ENCODE results near the gene CREB3L2. TPM values are rescaled to one million over a fixed set of nuclear protein-coding genes. Genes with fewer than 3 reads are reported as not detected.

Gene CREB3L2
- total RNA-seq, 1 experiment from 2014 or later = 49.8 TPM

DNA sequence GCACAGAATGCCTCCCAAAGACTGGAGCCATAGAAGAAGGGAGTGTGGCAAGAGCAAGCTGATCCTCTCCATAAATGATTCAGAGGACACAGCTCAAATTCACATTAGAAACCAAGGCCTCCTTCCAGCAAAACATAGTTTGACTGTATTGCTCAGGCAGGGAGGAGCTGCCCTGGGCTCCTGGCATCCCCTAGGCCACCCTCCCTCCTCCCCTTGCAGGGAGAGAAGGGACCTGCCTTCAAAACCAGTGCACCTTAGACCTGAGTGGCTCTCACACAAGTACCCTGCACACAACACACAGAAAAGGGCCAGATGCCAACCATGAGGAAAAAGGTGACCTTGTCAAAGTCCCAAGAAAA lies 64.7 kb downstream of the CREB3L2 start:
- H3K4me1 ChIP-seq (ENCODE audit: control insufficient read depth in 1 of 2, insufficient read depth in 2 of 2, low read length in 2 of 2) = peaks cover 0 to 11% of the 10 kb centered on the region in 2 experiments; a peak in 2 of 4 replicates
- H3K27me3 ChIP-seq (ENCODE audit: insufficient read depth, low read length) = no peaks in the 10 kb centered on the region
- H3K79me2 ChIP-seq (ENCODE audit: insufficient read depth, low read length) = no peaks in the 10 kb centered on the region
- no peak for TF ChIP-seq POLR2A (IDR thresholded peaks at IDR 0.05; ENCODE audit: borderline replicate concordance, extremely low read depth, insufficient read depth, insufficient read length)
- no peak for TF ChIP-seq SIN3A (IDR thresholded peaks at IDR 0.05; ENCODE audit: low read depth)
- TF ChIP-seq FOSL1 (IDR thresholded peaks at IDR 0.05; ENCODE audit: low read depth) = no peak
- no peak for TF ChIP-seq YY1 (IDR thresholded peaks at IDR 0.05; ENCODE audit: extremely low read depth, insufficient replicate concordance, low read depth, low read length)
- TF ChIP-seq, protein P1, sequence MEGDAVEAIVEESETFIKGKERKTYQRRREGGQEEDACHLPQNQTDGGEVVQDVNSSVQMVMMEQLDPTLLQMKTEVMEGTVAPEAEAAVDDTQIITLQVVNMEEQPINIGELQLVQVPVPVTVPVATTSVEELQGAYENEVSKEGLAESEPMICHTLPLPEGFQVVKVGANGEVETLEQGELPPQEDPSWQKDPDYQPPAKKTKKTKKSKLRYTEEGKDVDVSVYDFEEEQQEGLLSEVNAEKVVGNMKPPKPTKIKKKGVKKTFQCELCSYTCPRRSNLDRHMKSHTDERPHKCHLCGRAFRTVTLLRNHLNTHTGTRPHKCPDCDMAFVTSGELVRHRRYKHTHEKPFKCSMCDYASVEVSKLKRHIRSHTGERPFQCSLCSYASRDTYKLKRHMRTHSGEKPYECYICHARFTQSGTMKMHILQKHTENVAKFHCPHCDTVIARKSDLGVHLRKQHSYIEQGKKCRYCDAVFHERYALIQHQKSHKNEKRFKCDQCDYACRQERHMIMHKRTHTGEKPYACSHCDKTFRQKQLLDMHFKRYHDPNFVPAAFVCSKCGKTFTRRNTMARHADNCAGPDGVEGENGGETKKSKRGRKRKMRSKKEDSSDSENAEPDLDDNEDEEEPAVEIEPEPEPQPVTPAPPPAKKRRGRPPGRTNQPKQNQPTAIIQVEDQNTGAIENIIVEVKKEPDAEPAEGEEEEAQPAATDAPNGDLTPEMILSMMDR (IDR thresholded peaks at IDR 0.05 in 2 of 3, conservative IDR thresholded peaks at IDR 0.05 in 1 of 3; ENCODE audit: borderline replicate concordance in 1 of 3, insufficient read depth in 1 of 3, low read depth in 2 of 3, low read length in 2 of 3) = no peak
- TF ChIP-seq CBX3 (IDR thresholded peaks at IDR 0.05; ENCODE audit: low read depth) = no peak
- no peak for TF ChIP-seq REST (IDR thresholded peaks at IDR 0.05; ENCODE audit: low read depth)
- no peak for TF ChIP-seq MAX (IDR thresholded peaks at IDR 0.05)
- no peak for TF ChIP-seq ELF1 (IDR thresholded peaks at IDR 0.05; ENCODE audit: borderline replicate concordance, low read depth)
- no peak for TF ChIP-seq CEBPB (IDR thresholded peaks at IDR 0.05; ENCODE audit: low read depth)
- no peak for TF ChIP-seq SRF (IDR thresholded peaks at IDR 0.05; ENCODE audit: low read depth)
- TF ChIP-seq ZNF274 (IDR thresholded peaks at IDR 0.05; ENCODE audit: low read depth, low read length) = no peak
- no peak for TF ChIP-seq JUND (IDR thresholded peaks at IDR 0.05)
- TF ChIP-seq RAD21 (IDR thresholded peaks at IDR 0.05; ENCODE audit: low read depth) = no peak
- no peak for TF ChIP-seq SP1 (IDR thresholded peaks at IDR 0.05; ENCODE audit: low read depth)
- TF ChIP-seq EZH2 (IDR thresholded peaks at IDR 0.05) = no peak
- TF ChIP-seq EGR1 (IDR thresholded peaks at IDR 0.05; ENCODE audit: low read depth) = no peak
- no peak for DNase-seq (ENCODE audit: low read depth, low spot score)
- ChIA-PET POLR2A (no interaction called here), CTCF (no interaction called here), RAD21 (ENCODE audit: low non-redundant PET in 1 of 2, low total read pairs in 2 of 2, uncharacterized antibody in 2 of 2, unreplicated experiment in 2 of 2) (no interaction called here)
- no TSS peak for BruUV-seq (replicated peaks)
- H3K4me2 ChIP-seq (ENCODE audit: low read length) = no peak overlapping the region
- H4K20me1 ChIP-seq (ENCODE audit: insufficient read depth) = no peaks in the 10 kb centered on the region
- H3K9me3 ChIP-seq (ENCODE audit: control insufficient read depth in 1 of 2, insufficient read depth in 1 of 2, low read depth in 1 of 2, low read length in 2 of 2) = no peaks in the 10 kb centered on the region
- intact Hi-C loops (cut with micrococcal nuclease) = no loop called here
- H3K4me3 ChIP-seq (replicated peaks in 1 of 2; ENCODE audit: low read depth in 1 of 2, low read length in 2 of 2) = no peak overlapping the region
- no peaks in the 10 kb centered on the region for H3K9me2 ChIP-seq (ENCODE audit: insufficient read depth)
- no peak overlapping the region for H3K27ac ChIP-seq (ENCODE audit: low read depth, low read length)
- ATAC-seq = no peak
- H3K36me3 ChIP-seq (ENCODE audit: control insufficient read depth in 1 of 2, insufficient read depth in 2 of 2, low read length in 2 of 2) = no peaks in the 10 kb centered on the region
- no peak overlapping the region for H3K9ac ChIP-seq (ENCODE audit: low read length)
- H2AFZ ChIP-seq (ENCODE audit: low read depth, low read length, poor library complexity, severe bottlenecking) = no peak overlapping the region

All from HCT116 (cell line).